NCI-H748 treated with DMSO at 0.1 percent for 48 hours (cell line): Measurements from ENCODE around the gene PHACTR1.
"Not testable (repeated sequence)": the region's sequence is repeated elsewhere in the genome, so short reads cannot be mapped to it uniquely, and the experiment has no call there.

Experiments
- DNase-seq: peaks from one replicate; lab custom pipeline; 2025; lab: John Stamatoyannopoulos, UW

The PHACTR1 gene

GRCh38 chr6:13159822-13160221 is 443.3 kb downstream of the PHACTR1 start:
- DNase-seq: not testable (repeated sequence)

DNA sequence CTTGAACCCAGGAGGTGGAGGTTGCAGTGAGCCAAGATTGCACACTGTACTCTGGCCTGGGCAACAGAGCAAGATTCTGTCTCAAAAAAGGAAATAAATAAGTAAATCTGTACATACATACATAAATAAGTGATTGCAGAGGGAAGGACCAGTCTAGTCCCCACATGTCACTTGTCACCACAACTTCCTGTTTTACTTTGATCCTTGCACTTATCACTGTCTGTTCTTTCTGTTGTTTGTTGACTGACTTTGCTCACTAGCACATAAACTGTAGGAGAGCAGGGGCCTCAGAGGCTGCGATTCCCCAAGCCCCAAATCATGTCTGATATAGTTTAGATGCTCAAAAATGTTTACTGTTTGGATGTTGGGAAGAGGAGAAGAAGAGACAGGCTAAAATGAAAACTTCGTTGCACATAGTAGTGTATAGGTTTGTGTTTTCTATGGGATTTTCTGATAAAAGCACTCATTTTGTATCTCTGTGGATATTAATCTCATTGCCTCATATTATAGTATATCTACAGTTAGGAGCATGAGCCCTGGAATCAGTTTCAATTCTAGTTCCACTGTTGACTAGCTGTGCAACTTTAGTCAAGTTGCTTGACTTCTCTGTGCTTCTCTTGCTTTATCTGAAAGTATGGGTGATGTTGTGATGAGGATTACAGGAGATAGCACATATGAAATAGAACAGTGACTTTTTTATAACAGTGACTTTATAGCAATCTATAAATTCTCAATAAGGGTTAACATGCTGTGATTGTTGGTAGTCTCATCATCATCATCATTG is 446.8 kb downstream of the PHACTR1 start:
- no peak for DNase-seq

- DNase-seq: peak; percentile 23
These were observed 447.7 kb downstream of the PHACTR1 start for GRCh38 chr6:13164291-13164690.

DNA sequence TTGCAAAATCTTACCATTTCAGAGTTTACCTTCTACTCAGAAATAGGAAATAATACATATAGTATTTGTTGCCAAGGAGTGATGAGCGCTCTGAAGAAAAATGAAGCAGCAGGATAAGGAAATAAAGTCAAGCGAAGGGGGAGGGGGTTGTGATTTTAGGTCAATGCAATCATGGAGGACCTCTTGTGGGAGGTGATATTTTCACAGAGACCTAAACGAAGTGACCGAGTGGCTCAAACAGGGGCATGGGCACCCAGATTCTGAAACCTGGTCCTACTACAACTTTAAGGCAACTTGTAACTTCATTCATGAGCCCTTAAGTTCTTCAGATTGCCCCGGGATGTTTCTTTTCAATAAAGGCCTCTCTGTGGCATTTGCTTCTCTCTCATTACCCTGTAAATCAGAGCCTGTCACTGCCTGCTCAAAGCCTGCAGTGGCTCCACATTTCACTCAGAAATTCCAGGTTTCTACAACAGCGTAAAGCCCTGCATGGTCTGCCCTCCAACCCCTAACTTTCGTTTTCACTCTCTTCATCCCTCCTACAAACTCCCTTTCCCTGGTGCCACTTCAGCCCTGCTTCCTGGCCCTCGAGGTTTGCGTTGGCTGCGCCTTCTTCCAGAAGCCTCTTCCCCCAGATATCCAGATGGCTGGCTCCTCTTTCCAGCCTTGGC is 449.1 kb downstream of the PHACTR1 start:
- DNase-seq: no peak

DNA sequence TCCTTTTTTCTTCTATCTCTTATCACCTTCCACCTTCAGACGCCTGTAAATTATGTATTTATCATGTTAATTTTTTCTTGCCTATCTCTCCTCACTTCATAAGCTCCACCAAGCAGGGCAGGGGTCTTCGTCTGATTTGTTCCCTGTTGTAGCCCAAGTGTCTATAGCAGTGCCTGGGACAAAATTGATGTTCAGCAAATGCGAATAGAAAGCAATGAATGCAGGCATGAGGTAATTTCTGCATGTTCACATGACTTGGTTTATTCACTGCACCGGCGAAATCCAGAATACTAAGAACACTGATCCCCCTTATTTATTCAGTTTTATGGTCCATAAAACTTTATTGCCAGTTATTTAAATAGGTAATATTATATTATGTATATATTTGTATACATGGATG is 449.7 kb downstream of the PHACTR1 start:
- no peak for DNase-seq

GRCh38 chr6:13166916-13167315 is 450.3 kb downstream of the PHACTR1 start:
- DNase-seq: no peak

GRCh38 chr6:13172291-13172690 is 455.7 kb downstream of the PHACTR1 start:
- no peak for DNase-seq

GRCh38 chr6:13175087-13175486 is 458.5 kb downstream of the PHACTR1 start:
- DNase-seq: no peak

GRCh38 chr6:13175759-13176158 is 459.2 kb downstream of the PHACTR1 start:
- DNase-seq: no peak

DNA sequence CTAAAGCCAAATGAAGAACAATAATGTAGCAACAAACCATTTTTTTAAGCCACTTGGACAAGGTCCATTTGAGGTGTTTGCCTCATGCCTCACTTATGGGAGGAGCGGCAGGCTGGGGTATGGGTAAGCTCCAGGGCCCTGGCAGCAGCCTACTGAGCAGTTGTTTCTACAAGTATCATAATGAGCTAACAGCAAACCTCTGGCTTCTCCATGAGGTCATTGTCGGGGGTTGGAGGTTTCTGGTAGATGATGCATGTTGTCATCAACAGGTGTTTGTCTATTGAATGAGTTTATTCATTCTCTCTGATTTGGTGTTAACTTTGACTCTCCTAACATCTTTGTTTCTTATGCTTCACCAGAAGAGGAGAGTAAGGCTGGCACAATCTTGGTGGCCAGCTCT is 461.1 kb downstream of the PHACTR1 start:
- no peak for DNase-seq

- no peak for DNase-seq
These were observed 461.5 kb downstream of the PHACTR1 start for GRCh38 chr6:13178107-13178506.

DNA sequence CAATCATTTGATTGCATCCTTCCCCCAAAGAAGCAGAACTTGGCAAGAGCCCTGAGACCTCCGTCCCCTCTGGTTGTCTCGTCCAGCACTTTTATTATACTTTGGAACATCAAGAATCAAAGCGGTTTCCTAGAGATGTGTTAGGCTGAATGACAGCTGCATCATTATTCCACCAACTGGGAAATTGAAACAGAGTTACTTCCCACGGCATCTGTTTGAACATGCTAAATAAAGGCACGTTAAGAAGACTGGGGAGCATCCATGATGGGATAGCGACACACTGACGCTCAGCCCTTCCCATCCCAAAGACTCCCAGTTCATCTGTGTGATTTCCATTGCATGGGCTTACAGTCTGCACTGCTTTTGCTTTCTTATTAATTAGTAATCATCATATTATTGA is 464.0 kb downstream of the PHACTR1 start:
- no peak for DNase-seq

GRCh38 chr6:13181393-13181792 is 464.8 kb downstream of the PHACTR1 start:
- no peak for DNase-seq

DNA sequence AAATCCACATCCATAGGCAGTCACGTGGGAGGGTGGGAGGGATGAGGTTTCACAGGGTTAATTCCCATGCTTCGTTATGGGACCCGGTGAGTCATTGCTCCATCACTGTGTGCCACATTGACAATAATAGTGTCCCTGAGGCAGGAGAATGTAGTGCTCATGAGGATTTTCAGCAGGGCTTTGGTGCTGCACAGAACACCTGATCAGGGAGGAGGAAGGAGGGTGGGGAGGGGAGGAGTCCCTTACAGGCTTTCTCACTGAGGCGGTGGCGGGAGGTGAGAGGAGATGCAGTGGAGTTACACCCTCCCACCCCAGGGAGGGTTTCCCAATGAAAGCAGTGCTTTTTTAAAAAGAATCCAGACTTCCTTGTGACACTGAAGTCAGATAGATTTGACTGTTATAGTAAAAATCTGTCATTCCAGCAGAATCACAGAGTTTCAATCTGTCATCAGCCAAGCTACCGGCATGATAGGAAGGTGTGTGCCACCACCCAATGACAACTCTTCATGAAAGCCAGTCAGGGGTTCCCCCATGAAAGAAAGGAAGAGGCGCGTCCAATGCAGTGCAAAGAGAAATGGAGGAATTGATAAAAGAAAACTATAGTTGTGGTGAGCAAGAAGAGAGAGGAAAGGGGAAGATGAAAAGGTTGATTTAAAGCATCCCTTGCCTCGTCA is 467.0 kb downstream of the PHACTR1 start:
- DNase-seq: no peak

DNA sequence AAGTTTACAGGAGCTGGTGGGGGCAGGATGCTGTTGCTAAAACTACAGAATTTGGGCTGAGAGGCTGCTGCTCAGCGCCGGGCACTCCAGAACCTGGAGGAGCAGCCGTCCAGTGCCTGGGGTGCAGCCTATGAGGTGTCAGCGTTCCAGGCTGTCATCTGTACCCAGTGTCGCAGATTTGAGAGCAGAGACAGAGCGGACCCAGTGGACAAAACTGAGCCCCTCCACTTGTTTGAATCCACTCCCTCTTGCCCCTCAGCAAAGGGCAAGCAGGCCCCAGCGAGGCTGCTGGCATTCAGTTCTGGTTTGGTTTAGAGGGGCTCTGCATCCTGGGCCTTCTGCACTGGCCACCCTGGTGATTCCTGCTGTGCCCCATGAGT is 467.5 kb downstream of the PHACTR1 start:
- no peak for DNase-seq

DNA sequence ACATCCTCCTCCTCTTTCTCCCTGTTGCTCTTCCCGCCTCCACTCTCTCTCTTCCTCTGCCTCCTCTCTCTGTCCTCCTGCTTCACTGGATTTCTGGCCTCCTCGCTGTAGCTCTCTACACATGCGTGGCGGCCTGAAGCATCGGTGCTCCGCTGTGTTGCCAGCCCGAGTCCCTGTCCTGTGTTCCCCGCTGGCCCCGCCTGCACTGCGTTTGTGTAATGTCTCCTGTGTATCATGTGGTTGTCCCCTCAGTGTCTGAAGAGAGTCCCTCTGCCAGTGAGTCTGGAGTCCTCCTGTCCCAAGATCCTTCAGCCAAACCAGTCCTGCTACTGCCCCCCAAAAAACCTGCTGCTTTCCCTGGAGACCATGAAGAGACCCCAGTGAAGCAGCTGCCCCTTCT is 468.0 kb downstream of the PHACTR1 start:
- no peak for DNase-seq

- no peak for DNase-seq
These were observed 470.3 kb downstream of the PHACTR1 start for GRCh38 chr6:13186861-13187260.

GRCh38 chr6:13187692-13188091 is 471.1 kb downstream of the PHACTR1 start:
- no peak for DNase-seq

DNA sequence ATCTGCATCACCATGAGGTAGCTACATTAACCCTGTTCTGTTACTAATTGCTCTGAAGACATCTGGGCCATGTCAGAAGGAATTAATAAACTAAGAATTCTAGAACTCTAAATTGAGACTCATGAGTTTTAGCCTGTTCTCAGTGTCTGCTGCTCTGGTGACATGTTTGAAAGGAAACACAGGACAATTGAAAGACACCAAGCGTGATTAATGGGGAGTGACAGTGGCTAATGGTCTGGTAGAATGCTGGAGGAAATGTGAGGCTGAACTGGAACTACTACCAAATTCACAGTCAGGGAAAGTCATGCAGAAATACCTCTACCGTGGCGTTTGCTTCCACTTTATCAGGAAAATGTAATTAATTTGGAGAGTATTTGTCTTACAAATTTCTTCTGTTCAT is 471.7 kb downstream of the PHACTR1 start:
- no peak for DNase-seq

GRCh38 chr6:13189710-13190109 is 473.1 kb downstream of the PHACTR1 start:
- no peak for DNase-seq

- DNase-seq: no peak
These were observed 473.8 kb downstream of the PHACTR1 start for GRCh38 chr6:13190376-13190775.

- DNase-seq: no peak
These were observed 474.9 kb downstream of the PHACTR1 start for GRCh38 chr6:13191461-13191860.

- no peak for DNase-seq
These were observed 478.3 kb downstream of the PHACTR1 start for GRCh38 chr6:13194852-13195251.
